WTC11 (cell line): Measurements from ENCODE around the gene C1QL4.

Experiments used
- ATF1 ChIP-seq: sonication (generic); formaldehyde crosslinking; IDR thresholded peaks from 2 replicates; pipeline ENCODE4 v1.8.1; 2023; ENCODE audit warnings: mild to moderate bottlenecking, moderate library complexity, missing genetic modification reagents
- ATF6 ChIP-seq: sonication (generic); formaldehyde crosslinking; IDR thresholded peaks from 2 replicates; pipeline ENCODE4 v1.8.1; 2023; ENCODE audit warnings: mild to moderate bottlenecking, missing genetic modification reagents
- CTCF ChIP-seq: fragments of 200-600 bp; IDR thresholded peaks from 2 replicates; pipeline ENCODE4 v1.8.0; 2022; ENCODE audit warnings: antibody characterized with exemption
- E2F1 ChIP-seq: sonication (generic); formaldehyde crosslinking; IDR thresholded peaks from 2 replicates; pipeline ENCODE4 v1.8.0; 2022; ENCODE audit warnings: mild to moderate bottlenecking, missing genetic modification reagents
- JUN ChIP-seq: sonication (generic); formaldehyde crosslinking; IDR thresholded peaks from 2 replicates; pipeline ENCODE4 v1.8.0; 2023; ENCODE audit warnings: mild to moderate bottlenecking, missing genetic modification reagents
- KAT7 ChIP-seq: sonication (generic); formaldehyde crosslinking; IDR thresholded peaks from 2 replicates; pipeline ENCODE4 v1.8.1; 2023; ENCODE audit warnings: missing genetic modification reagents, mild to moderate bottlenecking, borderline replicate concordance
- PRRX2 ChIP-seq: fragments of 250-450 bp; sonication (Bioruptor Pico); IDR thresholded peaks from 2 replicates; pipeline ENCODE4 v1.8.0; 2021; ENCODE audit warnings: mild to moderate bottlenecking
- RELA ChIP-seq: sonication (generic); formaldehyde crosslinking; IDR thresholded peaks from 2 replicates; pipeline ENCODE4 v1.8.1; 2022; ENCODE audit warnings: missing genetic modification reagents, mild to moderate bottlenecking, borderline replicate concordance
- TEAD4 ChIP-seq: sonication (generic); formaldehyde crosslinking; IDR thresholded peaks from 2 replicates; pipeline ENCODE4 v1.8.0; 2022; ENCODE audit warnings: mild to moderate bottlenecking, missing genetic modification reagents
- USF1 ChIP-seq: sonication (generic); formaldehyde crosslinking; IDR thresholded peaks from 2 replicates; pipeline ENCODE4 v1.8.0; 2022; ENCODE audit warnings: mild to moderate bottlenecking, missing genetic modification reagents
- ZNF219 ChIP-seq: sonication (generic); formaldehyde crosslinking; IDR thresholded peaks from 2 replicates; pipeline ENCODE4 v1.8.0; 2023; ENCODE audit warnings: missing genetic modification reagents, mild to moderate bottlenecking, borderline replicate concordance
- TF ChIP-seq, protein P1 (sequence below): sonication (generic); formaldehyde crosslinking; IDR thresholded peaks from 2 replicates; pipeline ENCODE4 v1.8.0; 2023; ENCODE audit warnings: missing genetic modification reagents, mild to moderate bottlenecking, borderline replicate concordance
- TF ChIP-seq, protein P2 (sequence below): sonication (generic); formaldehyde crosslinking; IDR thresholded peaks from 2 replicates; pipeline ENCODE4 v1.8.1; 2022; ENCODE audit warnings: low read depth, missing genetic modification reagents, borderline replicate concordance

GRCh38 chr12:49358483-49359141 lies 21.6 kb upstream of the C1QL4 start:
- peak; percentile 65 for TF ChIP-seq CTCF
- TF ChIP-seq E2F1 (CRISPR knock-in tag) = no peak
- no peak for TF ChIP-seq ZNF219
- no peak for TF ChIP-seq KAT7 (CRISPR knock-in tag)
- no peak for TF ChIP-seq PRRX2 (CRISPR knock-in tag)
- no peak for TF ChIP-seq RELA (CRISPR knock-in tag)
- TF ChIP-seq, protein P1, sequence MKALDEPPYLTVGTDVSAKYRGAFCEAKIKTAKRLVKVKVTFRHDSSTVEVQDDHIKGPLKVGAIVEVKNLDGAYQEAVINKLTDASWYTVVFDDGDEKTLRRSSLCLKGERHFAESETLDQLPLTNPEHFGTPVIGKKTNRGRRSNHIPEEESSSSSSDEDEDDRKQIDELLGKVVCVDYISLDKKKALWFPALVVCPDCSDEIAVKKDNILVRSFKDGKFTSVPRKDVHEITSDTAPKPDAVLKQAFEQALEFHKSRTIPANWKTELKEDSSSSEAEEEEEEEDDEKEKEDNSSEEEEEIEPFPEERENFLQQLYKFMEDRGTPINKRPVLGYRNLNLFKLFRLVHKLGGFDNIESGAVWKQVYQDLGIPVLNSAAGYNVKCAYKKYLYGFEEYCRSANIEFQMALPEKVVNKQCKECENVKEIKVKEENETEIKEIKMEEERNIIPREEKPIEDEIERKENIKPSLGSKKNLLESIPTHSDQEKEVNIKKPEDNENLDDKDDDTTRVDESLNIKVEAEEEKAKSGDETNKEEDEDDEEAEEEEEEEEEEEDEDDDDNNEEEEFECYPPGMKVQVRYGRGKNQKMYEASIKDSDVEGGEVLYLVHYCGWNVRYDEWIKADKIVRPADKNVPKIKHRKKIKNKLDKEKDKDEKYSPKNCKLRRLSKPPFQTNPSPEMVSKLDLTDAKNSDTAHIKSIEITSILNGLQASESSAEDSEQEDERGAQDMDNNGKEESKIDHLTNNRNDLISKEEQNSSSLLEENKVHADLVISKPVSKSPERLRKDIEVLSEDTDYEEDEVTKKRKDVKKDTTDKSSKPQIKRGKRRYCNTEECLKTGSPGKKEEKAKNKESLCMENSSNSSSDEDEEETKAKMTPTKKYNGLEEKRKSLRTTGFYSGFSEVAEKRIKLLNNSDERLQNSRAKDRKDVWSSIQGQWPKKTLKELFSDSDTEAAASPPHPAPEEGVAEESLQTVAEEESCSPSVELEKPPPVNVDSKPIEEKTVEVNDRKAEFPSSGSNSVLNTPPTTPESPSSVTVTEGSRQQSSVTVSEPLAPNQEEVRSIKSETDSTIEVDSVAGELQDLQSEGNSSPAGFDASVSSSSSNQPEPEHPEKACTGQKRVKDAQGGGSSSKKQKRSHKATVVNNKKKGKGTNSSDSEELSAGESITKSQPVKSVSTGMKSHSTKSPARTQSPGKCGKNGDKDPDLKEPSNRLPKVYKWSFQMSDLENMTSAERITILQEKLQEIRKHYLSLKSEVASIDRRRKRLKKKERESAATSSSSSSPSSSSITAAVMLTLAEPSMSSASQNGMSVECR (CRISPR knock-in tag) = no peak
- no peak for TF ChIP-seq ATF6 (CRISPR knock-in tag)
- TF ChIP-seq USF1 (CRISPR knock-in tag) = no peak
- TF ChIP-seq, protein P2, sequence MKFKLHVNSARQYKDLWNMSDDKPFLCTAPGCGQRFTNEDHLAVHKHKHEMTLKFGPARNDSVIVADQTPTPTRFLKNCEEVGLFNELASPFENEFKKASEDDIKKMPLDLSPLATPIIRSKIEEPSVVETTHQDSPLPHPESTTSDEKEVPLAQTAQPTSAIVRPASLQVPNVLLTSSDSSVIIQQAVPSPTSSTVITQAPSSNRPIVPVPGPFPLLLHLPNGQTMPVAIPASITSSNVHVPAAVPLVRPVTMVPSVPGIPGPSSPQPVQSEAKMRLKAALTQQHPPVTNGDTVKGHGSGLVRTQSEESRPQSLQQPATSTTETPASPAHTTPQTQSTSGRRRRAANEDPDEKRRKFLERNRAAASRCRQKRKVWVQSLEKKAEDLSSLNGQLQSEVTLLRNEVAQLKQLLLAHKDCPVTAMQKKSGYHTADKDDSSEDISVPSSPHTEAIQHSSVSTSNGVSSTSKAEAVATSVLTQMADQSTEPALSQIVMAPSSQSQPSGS (CRISPR knock-in tag) = no peak
- no peak for TF ChIP-seq ATF1 (CRISPR knock-in tag)
- no peak for TF ChIP-seq TEAD4 (CRISPR knock-in tag)
- no peak for TF ChIP-seq JUN (CRISPR knock-in tag)
